NB4 (cell line): ENCODE results near the gene SLC16A1.

Experiments
- DNase-seq: peaks from one replicate; pipeline ENCODE4 v3.0.0; 2010; ENCODE audit warnings: low read depth
- H3K4me3 ChIP-seq: one replicate; pipeline ENCODE4 v1.5.1; 2011; ENCODE audit warnings: mild to moderate bottlenecking, low read depth, low read length, moderate library complexity
- MYC ChIP-seq: IDR thresholded peaks from 2 replicates; pipeline ENCODE4 v1.6.1; 2011; ENCODE audit warnings: low read depth, low read length
- POLR2A ChIP-seq: IDR thresholded peaks from 2 replicates; pipeline ENCODE4 v1.6.1; 2011; ENCODE audit warnings: mild to moderate bottlenecking; ENCODE audit not compliant: insufficient read length; ENCODE audit errors: extremely low read depth
- TF ChIP-seq, protein P1 (sequence below): IDR thresholded peaks from one replicate; pipeline ENCODE4 v1.5.1; 2012; ENCODE audit warnings: low read depth, low read length
- TF ChIP-seq, protein P2 (sequence below): IDR thresholded peaks from 2 replicates; pipeline ENCODE4 v1.6.1; 2011; ENCODE audit warnings: low read depth, low read length

SLC16A1 gene

DNA sequence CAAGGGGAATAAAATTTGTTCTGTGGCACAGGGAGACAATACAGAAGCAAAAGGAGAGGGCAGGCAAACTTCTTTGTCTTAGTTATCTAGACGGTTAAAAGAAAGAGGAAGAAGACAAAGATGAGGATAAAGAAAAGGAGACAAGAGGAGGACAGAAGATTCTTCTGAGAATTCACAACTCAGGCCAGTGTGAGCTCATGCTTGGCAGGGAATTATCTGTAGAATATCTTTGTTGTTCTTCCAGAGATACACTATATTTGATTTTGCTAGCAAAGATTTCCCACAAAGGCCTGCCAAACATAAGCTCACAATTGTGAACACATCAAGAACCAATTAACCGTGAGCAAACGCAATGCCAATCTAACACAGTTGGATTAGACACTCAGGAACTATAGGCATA, 21.4 kb downstream of the SLC16A1 start:
- H3K4me3 ChIP-seq: no peak overlapping the region
- TF ChIP-seq MYC (no peak), POLR2A (no peak)
- TF ChIP-seq, protein P1, sequence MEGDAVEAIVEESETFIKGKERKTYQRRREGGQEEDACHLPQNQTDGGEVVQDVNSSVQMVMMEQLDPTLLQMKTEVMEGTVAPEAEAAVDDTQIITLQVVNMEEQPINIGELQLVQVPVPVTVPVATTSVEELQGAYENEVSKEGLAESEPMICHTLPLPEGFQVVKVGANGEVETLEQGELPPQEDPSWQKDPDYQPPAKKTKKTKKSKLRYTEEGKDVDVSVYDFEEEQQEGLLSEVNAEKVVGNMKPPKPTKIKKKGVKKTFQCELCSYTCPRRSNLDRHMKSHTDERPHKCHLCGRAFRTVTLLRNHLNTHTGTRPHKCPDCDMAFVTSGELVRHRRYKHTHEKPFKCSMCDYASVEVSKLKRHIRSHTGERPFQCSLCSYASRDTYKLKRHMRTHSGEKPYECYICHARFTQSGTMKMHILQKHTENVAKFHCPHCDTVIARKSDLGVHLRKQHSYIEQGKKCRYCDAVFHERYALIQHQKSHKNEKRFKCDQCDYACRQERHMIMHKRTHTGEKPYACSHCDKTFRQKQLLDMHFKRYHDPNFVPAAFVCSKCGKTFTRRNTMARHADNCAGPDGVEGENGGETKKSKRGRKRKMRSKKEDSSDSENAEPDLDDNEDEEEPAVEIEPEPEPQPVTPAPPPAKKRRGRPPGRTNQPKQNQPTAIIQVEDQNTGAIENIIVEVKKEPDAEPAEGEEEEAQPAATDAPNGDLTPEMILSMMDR: no peak
- TF ChIP-seq, protein P2, sequence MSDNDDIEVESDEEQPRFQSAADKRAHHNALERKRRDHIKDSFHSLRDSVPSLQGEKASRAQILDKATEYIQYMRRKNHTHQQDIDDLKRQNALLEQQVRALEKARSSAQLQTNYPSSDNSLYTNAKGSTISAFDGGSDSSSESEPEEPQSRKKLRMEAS: no peak
- no peak for DNase-seq

DNA sequence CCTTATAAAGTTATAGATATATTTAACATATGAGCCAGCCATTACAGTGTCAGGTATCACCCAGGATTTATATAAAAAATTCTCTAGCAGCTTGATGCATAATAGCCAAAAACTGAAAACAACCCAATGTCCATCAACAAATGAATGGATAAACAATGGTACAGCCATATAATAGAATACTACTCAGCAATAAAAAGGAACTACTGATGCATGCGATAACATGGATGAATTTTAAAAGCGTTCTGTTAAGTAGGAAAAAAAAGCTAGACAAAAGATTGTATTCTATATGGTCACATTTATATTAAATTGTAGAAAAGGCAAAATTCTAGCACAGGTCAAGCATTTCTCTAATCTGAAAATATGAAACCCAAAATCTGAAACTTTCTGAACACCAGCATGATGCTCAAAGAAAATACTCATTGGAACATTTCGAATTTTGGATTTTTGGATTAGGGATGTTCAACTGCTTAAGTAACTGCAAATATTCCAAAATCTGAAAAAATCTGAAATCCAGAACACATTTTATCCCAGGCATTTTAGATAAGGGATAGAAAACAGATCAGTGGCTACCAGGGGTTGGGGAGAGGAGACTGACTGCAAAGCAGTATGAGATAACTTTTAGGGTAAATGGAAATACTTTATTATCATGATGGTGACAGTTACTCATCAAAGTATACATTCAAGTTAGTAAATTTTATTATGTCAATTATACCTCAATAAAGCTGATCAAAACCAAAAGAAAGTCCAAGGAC, 22.0 kb downstream of the SLC16A1 start:
- TF ChIP-seq, protein P1: no peak
- TF ChIP-seq, protein P2: no peak
- H3K4me3 ChIP-seq: no peak overlapping the region
- no peak for DNase-seq

DNA sequence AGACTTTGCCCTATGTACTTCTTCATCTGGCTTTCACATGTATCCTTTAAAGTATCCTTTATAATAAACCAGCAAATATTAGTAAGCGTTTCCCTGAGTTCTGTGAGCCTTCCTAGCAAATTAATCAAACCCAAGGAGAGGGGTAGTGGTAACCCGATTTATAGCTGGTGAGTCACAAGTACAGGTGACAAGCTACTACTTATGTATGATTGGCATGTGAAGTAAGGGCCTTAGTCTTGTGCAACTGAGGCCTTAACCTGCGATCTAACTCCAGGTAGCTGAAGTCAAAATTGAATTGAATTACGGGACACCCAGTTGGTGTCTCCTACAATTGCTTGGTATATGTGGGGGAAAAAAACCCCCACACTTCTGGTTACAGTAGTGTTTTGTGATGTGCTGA, 26.0 kb downstream of the SLC16A1 start:
- no peak for DNase-seq
- no peak overlapping the region for H3K4me3 ChIP-seq
- TF ChIP-seq MYC (no peak), POLR2A (no peak)
- TF ChIP-seq, protein P2: no peak
- TF ChIP-seq, protein P1: no peak

DNA sequence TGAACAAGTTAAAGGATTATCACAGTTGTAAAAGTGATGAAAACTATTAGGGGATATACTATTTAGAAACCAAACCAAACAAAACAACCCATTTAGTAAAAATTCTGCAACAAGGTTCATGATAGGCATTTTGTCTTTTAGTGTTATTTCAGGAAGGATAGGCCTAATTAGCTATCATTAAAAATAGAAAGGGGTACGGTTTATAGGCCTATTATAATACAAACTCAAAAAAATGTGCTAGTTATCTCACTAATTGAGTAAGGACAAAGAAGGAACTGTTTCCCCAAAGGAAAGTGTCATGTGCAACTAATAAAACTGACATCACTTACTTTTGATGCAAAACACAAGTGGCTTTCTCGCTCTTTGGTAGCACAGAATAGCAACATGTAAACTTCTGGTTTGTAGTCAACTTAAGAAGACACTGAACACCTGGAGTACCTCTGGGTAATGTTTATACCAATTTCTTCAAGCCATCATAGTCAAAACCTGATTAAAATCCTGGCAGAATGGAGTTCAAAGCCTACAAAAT, 28.5 kb downstream of the SLC16A1 start:
- TF ChIP-seq, protein P1: no peak
- TF ChIP-seq POLR2A: no peak
- no peak overlapping the region for H3K4me3 ChIP-seq
- no peak for DNase-seq

DNA sequence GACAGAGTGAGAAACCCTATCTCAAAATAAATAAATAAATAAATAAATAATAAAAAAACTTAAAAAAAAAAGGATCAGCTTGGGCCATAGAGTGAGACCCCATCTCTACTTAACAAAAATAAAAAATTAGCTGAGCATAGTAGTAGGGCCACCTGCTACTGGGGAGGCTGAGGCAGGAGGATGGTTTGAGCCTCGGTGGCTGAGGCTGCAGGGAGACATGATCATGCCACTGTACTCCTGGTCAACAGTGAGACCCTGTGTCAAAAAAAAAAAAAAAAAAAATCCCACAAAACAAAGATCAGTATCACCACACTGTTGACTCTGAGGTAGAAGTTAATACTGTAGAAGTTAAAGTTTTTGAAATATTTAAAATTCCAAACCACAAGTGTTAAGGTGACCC, 29.1 kb downstream of the SLC16A1 start:
- DNase-seq: no peak
- no peak overlapping the region for H3K4me3 ChIP-seq
- TF ChIP-seq, protein P1: no peak
- TF ChIP-seq, protein P2: no peak
- TF ChIP-seq MYC: no peak
- no peak for TF ChIP-seq POLR2A

DNA sequence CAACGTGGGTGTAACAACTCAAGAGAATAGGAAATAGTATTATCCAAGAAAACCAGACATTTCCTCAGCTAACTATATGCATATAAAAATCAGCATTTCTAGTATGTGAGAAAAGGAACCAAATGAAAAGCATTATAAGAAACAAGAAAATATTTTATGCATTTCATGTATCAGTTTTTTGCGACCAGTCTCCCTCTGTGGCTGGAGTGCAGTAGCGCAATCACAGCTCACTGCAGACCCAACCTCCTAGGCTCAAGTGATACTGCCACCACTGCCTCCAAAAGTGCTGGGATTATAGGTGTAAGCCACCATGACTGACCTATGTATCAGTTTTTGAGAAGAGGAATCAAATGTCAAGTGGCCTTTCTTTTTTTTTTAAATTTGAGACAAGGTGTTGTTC, 31.0 kb downstream of the SLC16A1 start:
- TF ChIP-seq POLR2A (no peak), MYC (no peak)
- TF ChIP-seq, protein P1: no peak
- TF ChIP-seq, protein P2: no peak

More for the DNA sequence above, 31.0 kb downstream of the SLC16A1 start:
- DNase-seq: no peak
- no peak overlapping the region for H3K4me3 ChIP-seq
